ENCODE results near the gene MEOX1.

- TF ChIP-seq CTCF (conservative IDR thresholded peaks at IDR 0.05; ENCODE audit: low read depth, low read length) (no peak), MXI1 (IDR thresholded peaks at IDR 0.05; ENCODE audit: borderline replicate concordance, low read depth, low read length) (no peak), POLR2A (IDR thresholded peaks at IDR 0.05; ENCODE audit: low read depth, low read length) (no peak), CEBPB (IDR thresholded peaks at IDR 0.05; ENCODE audit: low read depth, low read length) (no peak), NFE2L2 (IDR thresholded peaks at IDR 0.05; ENCODE audit: low read depth, low read length) (no peak), CHD1 (IDR thresholded peaks at IDR 0.05; ENCODE audit: low read depth, low read length) (no peak), BHLHE40 (IDR thresholded peaks at IDR 0.05; ENCODE audit: low read depth, low read length) (no peak), MAFK (IDR thresholded peaks at IDR 0.05; ENCODE audit: low read depth, low read length) (no peak), FOS (IDR thresholded peaks at IDR 0.05; ENCODE audit: low read depth, low read length) (no peak), ELK1 (IDR thresholded peaks at IDR 0.05; ENCODE audit: borderline replicate concordance, low read depth, low read length) (no peak)
Measured at GRCh38 chr17:43598357-43599045, 63.2 kb downstream of the MEOX1 start.

Measured in IMR-90 (cell line).